H1 (cell line): ENCODE data around the gene DET1. TPM values are rescaled to one million over a fixed set of nuclear protein-coding genes. Genes with fewer than 3 reads are reported as not detected.

Experiments
- CTCF ChIA-PET: fragments of 300-600 bp; sonication (Branson Sonifier 250); formaldehyde crosslinking; loops from one replicate; lab custom pipeline; 2021; ENCODE audit not compliant: partially characterized antibody; lab: Charles Lee
- POLR2A ChIA-PET: fragments of 300-600 bp; sonication (Branson Sonifier 250); formaldehyde crosslinking; loops from one replicate; lab custom pipeline; 2021; ENCODE audit warnings: inconsistent platforms; ENCODE audit not compliant: partially characterized antibody; lab: Charles Lee
- DNase-seq, 2 experiments: peaks; one replicate each; pipeline versions ENCODE4 v3.0.0 to v3.0.0-alpha.2; 2010 to 2022; ENCODE audit warnings: low spot score in 2 of 2, low read depth in 1 of 2, mixed read lengths in 1 of 2
- FAIRE-seq: peaks from 2 replicates; lab custom pipeline; 2011; peaks lifted over from hg19 to GRCh38; lab: Jason Lieb, UNC
- H2AFZ ChIP-seq: 2 replicates; pipeline ENCODE4 v1.8.1; 2012; ENCODE audit warnings: low read length, inconsistent platforms
- H2AK5ac ChIP-seq: 2 replicates; pipeline ENCODE4 v1.6.1; 2013; ENCODE audit warnings: low read depth, low read length
- H2BK120ac ChIP-seq: replicated peaks from 2 replicates; pipeline ENCODE3; 2013; ENCODE audit warnings: low read depth, low read length, inconsistent platforms
- H2BK12ac ChIP-seq: 2 replicates; pipeline ENCODE4 v1.6.1; 2013; ENCODE audit warnings: low read depth, low read length
- H2BK15ac ChIP-seq: 2 replicates; pipeline ENCODE4 v1.6.1; 2013; ENCODE audit warnings: low read length
- H2BK20ac ChIP-seq: 2 replicates; pipeline ENCODE4 v1.6.1; 2013; ENCODE audit warnings: low read length
- H2BK5ac ChIP-seq: 2 replicates; pipeline ENCODE4 v1.6.1; 2013; ENCODE audit warnings: low read depth, low read length
- H3K14ac ChIP-seq: 2 replicates; pipeline ENCODE4 v1.6.1; 2013; ENCODE audit warnings: inconsistent platforms; ENCODE audit not compliant: insufficient read length
- H3K18ac ChIP-seq: 2 replicates; pipeline ENCODE4 v1.6.1; 2013; ENCODE audit warnings: low read length; ENCODE audit errors: extremely low read depth
- H3K23ac ChIP-seq: 2 replicates; pipeline ENCODE4 v1.6.1; 2013; ENCODE audit warnings: inconsistent platforms; ENCODE audit not compliant: insufficient read length
- H3K23me2 ChIP-seq: 2 replicates; pipeline ENCODE4 v1.6.1; 2013; ENCODE audit warnings: low read depth, low read length
- H3K27ac ChIP-seq: 2 replicates; pipeline ENCODE4 v1.6.1; 2011; ENCODE audit warnings: low read depth, low read length, inconsistent platforms
- H3K27me3 ChIP-seq, 4 experiments: replicated peaks in 1 of 4; 1 replicate in 1 of 4; 2 replicates in 3 of 4; pipeline versions ENCODE4 v1.6.1 to v1.8.1; 2011 to 2013; ENCODE audit warnings: low read length in 3 of 4, mild to moderate bottlenecking in 3 of 4, inconsistent platforms in 2 of 4, mixed read lengths in 2 of 4, moderate library complexity in 1 of 4; ENCODE audit not compliant: control insufficient read depth in 3 of 4, insufficient read depth in 3 of 4; ENCODE audit errors: extremely low read depth in 1 of 4
- H3K36me3 ChIP-seq, 4 experiments: 2 replicates each; pipeline versions ENCODE4 v1.6.1 to v1.8.1; 2011 to 2013; ENCODE audit warnings: mild to moderate bottlenecking in 4 of 4, low read length in 3 of 4, moderate library complexity in 2 of 4, control low read depth in 1 of 4, inconsistent platforms in 1 of 4; ENCODE audit not compliant: insufficient read depth in 4 of 4, control insufficient read depth in 2 of 4
- H3K4ac ChIP-seq: replicated peaks from 2 replicates; pipeline ENCODE3; 2013; ENCODE audit warnings: low read length, low read depth, mixed read lengths, inconsistent platforms; ENCODE audit not compliant: insufficient read length
- H3K4me1 ChIP-seq, 4 experiments: replicated peaks in 1 of 4; 1 replicate in 1 of 4; 2 replicates in 3 of 4; pipeline versions ENCODE4 v1.6.1 to v1.8.1; 2011 to 2013; ENCODE audit warnings: low read length in 3 of 4, inconsistent platforms in 2 of 4, mixed read lengths in 1 of 4; ENCODE audit not compliant: insufficient read depth in 4 of 4, control insufficient read depth in 3 of 4
- H3K4me2 ChIP-seq, 2 experiments: 2 replicates each; pipeline versions ENCODE4 v1.6.1 to v1.8.1; 2011 to 2013; ENCODE audit warnings: low read depth in 2 of 2, low read length in 2 of 2, control low read depth in 1 of 2, inconsistent platforms in 1 of 2, mild to moderate bottlenecking in 1 of 2; ENCODE audit not compliant: insufficient read depth in 1 of 2
- H3K4me3 ChIP-seq, 4 experiments: fragments of 200-600, 300-600 bp in 1 of 4; sonication (generic), shearing (Covaris generic), sonication (Bioruptor Twin) in 1 of 4; 2 replicates each; pipeline versions ENCODE4 v1.5.1 to v1.8.1; 2011 to 2016; ENCODE audit warnings: low read length in 4 of 4, low read depth in 3 of 4, control low read depth in 2 of 4, inconsistent platforms in 2 of 4, mild to moderate bottlenecking in 2 of 4, mixed read lengths in 1 of 4, moderate library complexity in 1 of 4; ENCODE audit not compliant: insufficient read depth in 2 of 4; ENCODE audit errors: extremely low read depth in 1 of 4
- H3K56ac ChIP-seq: replicated peaks from 2 replicates; pipeline ENCODE3; 2013; ENCODE audit warnings: low read depth, mild to moderate bottlenecking, mixed read lengths, low read length, inconsistent platforms; ENCODE audit not compliant: insufficient read length
- H3K79me1 ChIP-seq: 2 replicates; pipeline ENCODE4 v1.6.1; 2013; ENCODE audit warnings: low read depth, low read length, control low read depth
- H3K79me2 ChIP-seq, 2 experiments: 2 replicates each; pipeline versions ENCODE4 v1.6.1 to v1.8.1; 2012 to 2013; ENCODE audit warnings: low read length in 2 of 2, mild to moderate bottlenecking in 2 of 2, inconsistent platforms in 1 of 2; ENCODE audit not compliant: insufficient read depth in 2 of 2, control insufficient read depth in 1 of 2
- H3K9ac ChIP-seq, 4 experiments: replicated peaks in 1 of 4; 1 replicate in 1 of 4; 2 replicates in 3 of 4; pipeline versions ENCODE4 v1.6.1 to v1.8.1; 2011 to 2013; ENCODE audit warnings: low read depth in 3 of 4, low read length in 3 of 4, control low read depth in 2 of 4, mild to moderate bottlenecking in 2 of 4, moderate library complexity in 2 of 4, inconsistent platforms in 1 of 4; ENCODE audit errors: extremely low read depth in 1 of 4
- H3K9me3 ChIP-seq, 2 experiments: 2 replicates each; pipeline versions ENCODE4 v1.6.1 to v1.8.1; 2012 to 2013; ENCODE audit warnings: mild to moderate bottlenecking in 2 of 2, moderate library complexity in 2 of 2, control low read depth in 1 of 2, inconsistent platforms in 1 of 2, low read depth in 1 of 2, low read length in 1 of 2, mixed read lengths in 1 of 2; ENCODE audit not compliant: insufficient read depth in 2 of 2
- H4K20me1 ChIP-seq, 2 experiments: replicated peaks in 1 of 2; 2 replicates each; pipeline versions ENCODE3 to v1.8.1; 2011 to 2013; ENCODE audit warnings: inconsistent platforms in 2 of 2, low read length in 2 of 2, mild to moderate bottlenecking in 1 of 2; ENCODE audit not compliant: insufficient read depth in 2 of 2, control insufficient read depth in 1 of 2
- H4K5ac ChIP-seq: 2 replicates; pipeline ENCODE4 v1.6.1; 2013; ENCODE audit warnings: low read length, low read depth, mixed read lengths, inconsistent platforms; ENCODE audit not compliant: insufficient read length
- H4K8ac ChIP-seq: 2 replicates; pipeline ENCODE4 v1.8.0; 2013; ENCODE audit warnings: mild to moderate bottlenecking, moderate library complexity, low read length, inconsistent platforms; ENCODE audit not compliant: insufficient read depth; ENCODE audit errors: extremely low read depth
- H4K91ac ChIP-seq: replicated peaks from 2 replicates; pipeline ENCODE3; 2013; ENCODE audit warnings: low read length, mixed read lengths, inconsistent platforms; ENCODE audit not compliant: insufficient read length
- CHD1 ChIP-seq: IDR thresholded peaks from 2 replicates; pipeline ENCODE4 v1.6.1; 2012; ENCODE audit warnings: low read depth, low read length, improper control_type of control experiment
- MAFK ChIP-seq: IDR thresholded peaks from 2 replicates; pipeline ENCODE4 v1.6.1; 2012; ENCODE audit warnings: low read depth, mild to moderate bottlenecking, improper control_type of control experiment, low read length
- POLR2AphosphoS5 ChIP-seq: IDR thresholded peaks from 2 replicates; pipeline ENCODE4 v1.6.1; 2011; ENCODE audit warnings: low read depth, low read length
- TAF7 ChIP-seq: optimal IDR thresholded peaks from 2 replicates; pipeline ENCODE3; 2011; ENCODE audit warnings: low read depth, mild to moderate bottlenecking, inconsistent platforms, low read length, moderate library complexity, borderline replicate concordance
- WGBS, 2 experiments: shearing (Covaris generic) in 1 of 2; methylation state at CpG; one replicate each; pipeline versions ENCODE4 v1.1.6 to v1.1.7; 2013 to 2015; ENCODE audit warnings: low lambda C conversion rate in 2 of 2, mixed read lengths in 2 of 2, inconsistent platforms in 1 of 2, low coverage in 1 of 2, missing lambda C conversion rate in 1 of 2; ENCODE audit not compliant: insufficient replicate concordance in 2 of 2, insufficient coverage in 1 of 2, insufficient read length in 1 of 2; ENCODE audit errors: extremely low coverage in 1 of 2, missing lambda C conversion rate in 1 of 2; 5-methylcytosine and 5-hydroxymethylcytosine counted together
- polyA plus RNA-seq, 7 experiments: library from polyadenylated mRNA; depleted of rRNA in 3 of 7; stranded (reverse) in 5 of 7; unstranded in 2 of 7; fragments of >200 nt in 5 of 7; fragments of 200-250 nt in 2 of 7; gene quantifications; 1 replicate in 5 of 7; 2 replicates in 1 of 7; 4 replicates in 1 of 7; pipeline versions ENCODE4 v1.2.1 to v1.2.3, GENCODE V29; 2011 to 2013; ENCODE audit warnings: missing spikeins in 2 of 7, mixed read lengths in 2 of 7
- total RNA-seq: library from RNA; stranded (reverse); fragmentation: NEBNext Ultra II Directional; extraction: Animal tissue kit (Norgen Biotek cat#: 25700); gene quantifications from 2 replicates; pipeline ENCODE4 v1.2.1, GENCODE V29; 2021

Gene DET1
- total and polyA plus RNA-seq, 2 of the 8 experiments (the other 6 are each of a cell fraction or from before 2014, with no cell fraction given) = 5.4 to 8.5 TPM

DNA sequence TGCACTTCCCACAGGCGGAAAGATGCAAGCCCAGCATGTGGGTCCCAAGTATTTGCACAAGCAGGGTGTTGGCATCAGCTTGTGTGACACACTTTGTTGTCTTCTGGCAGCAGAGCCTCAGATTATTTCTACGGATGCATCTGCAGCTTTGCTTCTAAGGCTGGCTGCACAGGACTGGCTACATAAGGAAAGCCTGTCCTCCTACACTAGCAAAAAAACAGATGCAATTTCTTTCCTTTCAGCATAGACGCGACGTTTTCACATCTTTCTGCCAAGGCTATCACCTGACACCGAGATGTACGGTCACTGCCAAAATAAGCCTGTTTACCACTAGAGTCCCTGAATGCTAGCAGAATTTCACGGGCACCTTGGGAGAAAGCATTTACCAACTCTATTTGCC is 65.5 kb downstream of the DET1 start:
- H2AFZ ChIP-seq = no peak overlapping the region
- H3K14ac ChIP-seq = no peak overlapping the region
- H3K9ac ChIP-seq = no peak overlapping the region
- H3K79me2 ChIP-seq = no peaks in the 10 kb centered on the region
- CTCF ChIA-PET = interaction anchor here (0.6 to 5.2 kb wide), 9 partner anchors 9 to 184 kb away, joined by 3 to 32 read pairs (median 3); no protein-coding TSS in a partner anchor
- H3K56ac ChIP-seq = no peak overlapping the region
- no peak for FAIRE-seq
- H3K9me3 ChIP-seq = no peaks in the 10 kb centered on the region
- no peaks in the 10 kb centered on the region for H3K23me2 ChIP-seq
- no peak overlapping the region for H3K4ac ChIP-seq
- TF ChIP-seq POLR2AphosphoS5 = no peak
- TF ChIP-seq TAF7 = no peak
- TF ChIP-seq CHD1 = no peak
- TF ChIP-seq MAFK = no peak
- no peak for DNase-seq
- no peak overlapping the region for H2BK120ac ChIP-seq
- H4K20me1 ChIP-seq = peaks cover 0 to 3% of the 10 kb centered on the region in 2 experiments
- no peak overlapping the region for H3K4me2 ChIP-seq
- peaks cover 2 to 12% (median 8%) of the 10 kb centered on the region in 4 experiments for H3K4me1 ChIP-seq
- no peak overlapping the region for H3K4me3 ChIP-seq
- H4K8ac ChIP-seq = no peak overlapping the region
- no peak overlapping the region for H2AK5ac ChIP-seq
- no peak overlapping the region for H2BK20ac ChIP-seq
- no peak overlapping the region for H4K91ac ChIP-seq
- H3K36me3 ChIP-seq = peaks cover 2 to 15% (median 7%) of the 10 kb centered on the region in 4 experiments; a peak in 4 of 8 replicates
- no peak overlapping the region for H4K5ac ChIP-seq
- H3K27ac ChIP-seq = no peak overlapping the region
- no peak overlapping the region for H2BK15ac ChIP-seq
- H3K23ac ChIP-seq = no peak overlapping the region
- H3K27me3 ChIP-seq = no peaks in the 10 kb centered on the region; a peak in 1 of 7 replicates
- no peak overlapping the region for H2BK5ac ChIP-seq
- POLR2A ChIA-PET = interaction anchor here (1.0 to 4.4 kb wide), 4 partner anchors 12 to 132 kb away, joined by 3 to 25 read pairs (median 4); partner anchors contain the start of genes MRPL46 and MRPS11
- H3K18ac ChIP-seq = no peak overlapping the region
- no peaks in the 10 kb centered on the region; the same call in 1 of the 2 replicates for H3K79me1 ChIP-seq
- 91% methylated on average over 8 of the region's 8 CpGs; no CpG with 5 or more reads in 1 of the 2 experiments for WGBS, 2 experiments
- no peak overlapping the region for H2BK12ac ChIP-seq
